ENCODE results near the gene NKAIN2. TPM values are rescaled to one million over a fixed set of nuclear protein-coding genes. Genes with fewer than 3 reads are reported as not detected.

NKAIN2 gene
- total RNA-seq, 2 experiments from 2014 or later = not detected

DNA sequence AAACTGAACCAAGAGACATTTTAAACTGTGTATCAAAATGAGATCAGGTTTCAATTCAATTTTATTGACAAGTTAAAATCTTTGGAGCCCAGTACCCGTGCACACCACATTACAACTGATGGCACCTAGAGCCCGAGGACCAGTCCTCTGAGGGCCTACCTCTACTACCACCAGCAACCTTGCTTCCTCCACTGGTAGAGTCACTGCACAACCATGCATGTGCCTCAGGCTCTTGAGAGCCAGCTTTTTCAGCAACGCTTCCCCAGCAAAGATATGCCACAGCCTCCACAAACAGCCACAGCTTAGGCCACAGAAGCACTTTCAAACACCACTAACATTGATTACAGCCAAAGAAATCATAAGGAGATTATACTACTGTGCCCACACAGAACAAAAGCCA, 830.0 kb downstream of the NKAIN2 start:
- intact Hi-C loops (cut with DNase I, micrococcal nuclease) = no loop called here
- H3K4me1 Mint-ChIP-seq = no peaks in the 10 kb centered on the region
- no peak for ATAC-seq
- POLR2A ChIA-PET = no interaction called here
- CTCF ChIA-PET = no interaction called here
- DNase-seq = no peak
- H3K27me3 Mint-ChIP-seq = no peaks in the 10 kb centered on the region
- peaks cover 5% of the 10 kb centered on the region for H3K9me3 Mint-ChIP-seq (ENCODE audit: low read depth)
- H3K36me3 Mint-ChIP-seq (ENCODE audit: low read depth) = no peaks in the 10 kb centered on the region
- H3K4me3 Mint-ChIP-seq = no peak overlapping the region
- no peak overlapping the region for H3K27ac Mint-ChIP-seq

DNA sequence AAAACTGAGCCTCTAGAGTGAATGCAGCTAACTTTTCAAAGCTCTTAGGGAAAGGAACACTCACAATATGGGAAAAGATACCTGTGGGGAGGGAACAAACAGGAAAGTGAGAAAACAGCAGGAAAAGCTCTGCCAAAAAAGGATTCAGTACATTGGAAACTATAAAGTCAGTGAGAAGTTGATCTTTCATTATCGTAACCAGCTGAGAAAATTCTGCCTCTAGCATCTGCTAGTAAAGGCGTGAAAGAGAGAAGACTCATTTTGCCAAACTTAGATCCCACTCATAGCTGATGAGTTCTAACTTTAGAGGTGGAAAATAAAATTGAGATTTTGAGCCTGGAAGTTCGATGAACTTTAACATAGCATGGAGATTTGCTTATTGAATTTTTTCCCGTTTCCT, 836.8 kb downstream of the NKAIN2 start:
- ChIA-PET CTCF (no interaction called here), POLR2A (no interaction called here)
- H3K36me3 Mint-ChIP-seq (ENCODE audit: low read depth) = no peaks in the 10 kb centered on the region
- intact Hi-C loops (cut with DNase I, micrococcal nuclease) = no loop called here
- no peak overlapping the region for H3K27ac Mint-ChIP-seq
- no peaks in the 10 kb centered on the region for H3K27me3 Mint-ChIP-seq
- H3K4me1 Mint-ChIP-seq = no peaks in the 10 kb centered on the region
- H3K9me3 Mint-ChIP-seq (ENCODE audit: low read depth) = peaks cover 3% of the 10 kb centered on the region
- H3K4me3 Mint-ChIP-seq = no peak overlapping the region
- ATAC-seq (no peak), DNase-seq (no peak)

DNA sequence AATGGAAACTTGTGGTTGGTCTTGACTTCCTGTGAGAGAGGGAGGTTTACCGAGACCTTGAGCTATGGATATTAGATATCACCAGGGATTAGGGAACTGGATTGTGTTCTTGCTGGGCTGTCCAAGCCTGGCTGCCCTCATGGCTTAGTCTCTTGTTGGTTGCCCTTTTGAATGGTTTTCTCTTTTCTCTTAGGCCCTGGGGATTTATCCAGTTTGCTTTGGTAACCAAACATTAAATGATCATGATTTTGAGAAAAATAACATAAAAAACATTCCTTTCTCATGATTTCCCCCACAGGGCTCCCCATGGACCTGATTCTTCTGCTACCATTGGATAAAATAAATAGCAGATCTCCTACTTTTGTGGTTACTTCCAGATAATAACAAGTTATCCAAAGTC, 852.2 kb downstream of the NKAIN2 start:
- H3K27ac Mint-ChIP-seq = no peak overlapping the region
- H3K9me3 Mint-ChIP-seq (ENCODE audit: low read depth) = no peaks in the 10 kb centered on the region
- H3K4me1 Mint-ChIP-seq = no peaks in the 10 kb centered on the region
- no peaks in the 10 kb centered on the region for H3K36me3 Mint-ChIP-seq (ENCODE audit: low read depth)
- CTCF ChIA-PET = no interaction called here
- DNase-seq = no peak
- no peak for ATAC-seq
- intact Hi-C loops (cut with DNase I, micrococcal nuclease) = no loop called here
- H3K4me3 Mint-ChIP-seq = no peak overlapping the region
- POLR2A ChIA-PET = no interaction called here
- no peaks in the 10 kb centered on the region for H3K27me3 Mint-ChIP-seq

DNA sequence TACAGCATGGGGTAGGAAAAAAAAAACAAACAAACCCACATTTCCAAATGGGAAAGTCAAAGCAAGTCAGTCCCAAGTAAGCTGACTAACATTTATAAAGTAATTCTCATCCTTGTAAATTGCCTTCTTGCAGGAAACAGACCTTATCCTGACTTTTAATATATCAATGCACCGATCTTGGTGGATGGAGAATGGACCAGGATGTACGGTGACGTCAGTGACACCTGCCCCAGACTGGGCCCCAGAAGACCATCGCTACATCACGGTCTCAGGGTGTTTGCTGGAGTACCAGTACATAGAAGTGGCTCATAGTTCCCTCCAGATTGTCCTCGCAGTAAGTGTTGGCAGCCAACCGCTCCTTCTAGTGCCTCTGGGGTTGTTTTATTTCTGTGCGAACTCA, 854.4 kb downstream of the NKAIN2 start:
- ChIA-PET POLR2A (no interaction called here), CTCF (no interaction called here)
- intact Hi-C loops (cut with DNase I, micrococcal nuclease) = no loop called here
- no peaks in the 10 kb centered on the region for H3K36me3 Mint-ChIP-seq (ENCODE audit: low read depth)
- no peak for ATAC-seq
- H3K27ac Mint-ChIP-seq = no peak overlapping the region
- no peaks in the 10 kb centered on the region for H3K9me3 Mint-ChIP-seq (ENCODE audit: low read depth)
- no peak overlapping the region for H3K4me3 Mint-ChIP-seq
- no peaks in the 10 kb centered on the region for H3K27me3 Mint-ChIP-seq
- H3K4me1 Mint-ChIP-seq = no peaks in the 10 kb centered on the region
- DNase-seq = no peak

DNA sequence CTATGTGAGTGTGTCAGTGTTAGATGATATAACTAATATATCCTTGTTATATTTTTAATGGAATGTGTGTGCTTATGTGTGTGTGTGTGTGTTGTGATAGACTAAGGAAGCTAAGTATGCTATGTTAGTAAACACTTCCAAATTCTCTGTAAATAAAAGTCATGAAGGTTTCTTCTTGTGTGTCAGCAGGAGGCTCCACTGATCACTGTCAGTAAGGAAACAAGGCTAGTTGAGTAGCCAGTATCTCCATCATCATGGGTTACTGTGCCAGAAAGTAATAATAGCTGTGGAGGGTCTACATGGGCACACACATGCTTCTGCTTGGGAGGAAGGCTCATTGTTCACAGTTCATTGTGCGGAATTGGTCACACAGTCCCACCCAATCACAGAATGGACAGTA, 855.8 kb downstream of the NKAIN2 start:
- Mint-ChIP-seq H3K4me3 (no peak overlapping the region), H3K27me3 (no peaks in the 10 kb centered on the region), H3K27ac (no peak overlapping the region), H3K4me1 (no peaks in the 10 kb centered on the region), H3K9me3 (ENCODE audit: low read depth) (no peaks in the 10 kb centered on the region), H3K36me3 (ENCODE audit: low read depth) (no peaks in the 10 kb centered on the region)
- ATAC-seq = no peak
- DNase-seq = no peak
- CTCF ChIA-PET = no interaction called here
- intact Hi-C loops (cut with DNase I, micrococcal nuclease) = no loop called here
- POLR2A ChIA-PET = no interaction called here

DNA sequence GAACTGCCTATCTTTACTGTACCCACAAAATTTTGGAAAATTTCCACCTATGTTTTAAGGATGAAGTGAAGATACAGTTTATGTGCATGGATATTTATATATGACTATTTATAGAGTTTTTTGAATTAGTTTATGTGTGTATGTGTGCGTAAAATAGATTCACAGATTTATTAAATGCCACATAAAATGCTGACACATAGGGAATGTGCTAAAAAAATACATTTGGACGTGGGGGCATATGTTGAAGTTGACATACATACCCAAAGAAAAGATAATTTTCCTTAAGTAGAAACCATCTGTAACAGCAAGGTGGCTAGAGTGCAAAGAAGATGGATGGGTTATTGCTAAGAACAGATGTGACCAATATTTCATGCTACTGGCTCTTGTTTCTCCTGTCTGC, 856.5 kb downstream of the NKAIN2 start:
- no peak for DNase-seq
- intact Hi-C loops (cut with DNase I, micrococcal nuclease) = no loop called here
- CTCF ChIA-PET = no interaction called here
- ATAC-seq = no peak
- Mint-ChIP-seq H3K36me3 (ENCODE audit: low read depth) (no peaks in the 10 kb centered on the region), H3K4me3 (no peak overlapping the region), H3K4me1 (no peaks in the 10 kb centered on the region), H3K27me3 (no peaks in the 10 kb centered on the region), H3K27ac (no peak overlapping the region), H3K9me3 (ENCODE audit: low read depth) (no peaks in the 10 kb centered on the region)
- POLR2A ChIA-PET = no interaction called here

DNA sequence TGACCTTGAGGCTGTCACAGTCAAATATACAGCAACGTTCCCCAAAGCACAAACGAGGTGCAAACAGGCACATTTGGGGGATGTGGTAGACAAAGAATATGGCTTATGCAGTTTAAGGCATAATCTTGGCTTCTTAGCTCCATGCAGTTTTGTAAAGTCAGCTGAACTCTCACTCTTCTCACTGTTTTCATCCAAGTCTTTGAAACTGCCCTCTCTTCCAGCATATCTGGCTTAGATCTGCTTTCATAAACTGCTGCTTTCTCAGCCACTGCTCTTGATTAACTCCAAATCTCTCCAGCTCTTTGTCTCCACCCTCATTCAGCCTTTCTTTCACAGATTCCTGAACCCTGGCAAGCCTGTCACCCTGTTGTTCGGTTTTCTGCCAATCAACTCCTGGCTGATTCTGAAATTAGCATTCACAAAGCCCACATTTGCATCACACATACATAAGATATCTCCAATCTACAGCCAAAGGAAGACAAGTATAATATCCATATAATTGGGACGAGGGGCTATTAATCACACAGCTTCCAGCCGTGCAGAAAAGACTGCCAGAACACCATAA, 857.5 kb downstream of the NKAIN2 start:
- intact Hi-C loops (cut with DNase I, micrococcal nuclease) = no loop called here
- no peaks in the 10 kb centered on the region for H3K27me3 Mint-ChIP-seq
- no peak overlapping the region for H3K27ac Mint-ChIP-seq
- no peak overlapping the region for H3K4me3 Mint-ChIP-seq
- DNase-seq (no peak), ATAC-seq (no peak)
- ChIA-PET CTCF (no interaction called here), POLR2A (no interaction called here)
- peaks cover 2% of the 10 kb centered on the region for H3K9me3 Mint-ChIP-seq (ENCODE audit: low read depth)
- H3K4me1 Mint-ChIP-seq = no peaks in the 10 kb centered on the region
- H3K36me3 Mint-ChIP-seq (ENCODE audit: low read depth) = no peaks in the 10 kb centered on the region

DNA sequence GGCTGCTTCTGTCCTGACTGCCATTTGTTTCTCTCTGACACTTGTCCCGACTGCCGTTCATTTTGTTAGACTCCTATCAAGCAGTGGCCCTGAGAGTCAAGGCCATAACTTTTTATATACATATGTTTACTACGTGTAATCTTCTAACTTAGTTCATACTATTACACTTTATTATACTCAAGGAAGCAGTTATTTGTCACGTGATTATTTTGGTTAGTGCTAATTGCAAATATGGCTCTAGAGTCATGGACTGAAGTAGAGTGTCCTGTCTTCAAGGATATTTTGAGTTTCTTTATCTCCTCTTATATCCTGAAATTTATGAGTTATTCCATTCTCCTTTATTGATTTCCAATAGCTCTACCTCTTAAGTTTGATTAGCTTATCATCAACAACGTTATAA, 864.4 kb downstream of the NKAIN2 start:
- POLR2A ChIA-PET = no interaction called here
- DNase-seq (no peak), ATAC-seq (no peak)
- Mint-ChIP-seq H3K36me3 (ENCODE audit: low read depth) (no peaks in the 10 kb centered on the region), H3K27me3 (no peaks in the 10 kb centered on the region), H3K27ac (no peak overlapping the region), H3K9me3 (ENCODE audit: low read depth) (peaks cover 2% of the 10 kb centered on the region), H3K4me3 (no peak overlapping the region), H3K4me1 (no peaks in the 10 kb centered on the region)
- intact Hi-C loops (cut with DNase I, micrococcal nuclease) = no loop called here
- CTCF ChIA-PET = interaction anchor here (0.8 kb wide), 1 partner anchor 594 kb away, joined by 3 read pairs; no protein-coding TSS in a partner anchor

DNA sequence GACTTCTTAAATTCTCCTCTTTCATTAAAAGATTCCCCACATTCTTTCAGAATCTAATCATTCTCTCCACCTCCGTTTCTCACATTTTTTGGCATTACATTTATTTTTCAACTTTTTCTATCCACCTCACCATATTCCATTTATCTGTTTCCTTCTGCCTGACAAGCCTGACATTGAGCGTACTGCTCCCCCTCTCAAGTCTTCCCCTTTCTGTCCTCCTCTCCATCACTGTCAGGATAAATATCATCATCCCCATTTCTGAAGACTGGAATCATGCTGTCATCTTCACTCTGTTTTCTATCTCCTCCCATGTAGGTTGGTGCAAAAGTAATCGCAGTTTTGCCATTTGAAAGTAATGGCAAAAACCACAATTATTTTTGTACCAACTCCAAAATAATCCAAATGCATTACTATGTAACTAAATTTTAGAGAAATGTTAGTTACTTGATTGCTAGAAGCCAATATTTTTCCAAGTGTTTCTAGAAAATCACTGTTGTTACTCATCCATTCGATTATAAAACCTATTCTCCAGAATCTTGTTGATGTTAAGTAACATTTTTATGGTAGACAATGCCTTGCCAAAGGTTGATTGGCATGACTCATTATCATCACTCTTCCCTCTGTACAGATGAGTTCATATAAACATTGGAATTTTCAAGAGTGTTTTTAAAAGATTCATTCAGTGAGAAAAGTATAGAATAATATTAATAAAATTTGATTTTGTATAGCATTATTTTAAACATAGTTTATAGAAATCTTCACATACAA, 866.2 kb downstream of the NKAIN2 start:
- Mint-ChIP-seq H3K27ac (no peak overlapping the region), H3K4me3 (no peak overlapping the region), H3K27me3 (no peaks in the 10 kb centered on the region), H3K9me3 (ENCODE audit: low read depth) (peaks cover 5% of the 10 kb centered on the region), H3K4me1 (no peaks in the 10 kb centered on the region), H3K36me3 (ENCODE audit: low read depth) (no peaks in the 10 kb centered on the region)
- DNase-seq (no peak), ATAC-seq (no peak)
- CTCF ChIA-PET = no interaction called here
- intact Hi-C loops (cut with DNase I, micrococcal nuclease) = no loop called here
- POLR2A ChIA-PET = no interaction called here

DNA sequence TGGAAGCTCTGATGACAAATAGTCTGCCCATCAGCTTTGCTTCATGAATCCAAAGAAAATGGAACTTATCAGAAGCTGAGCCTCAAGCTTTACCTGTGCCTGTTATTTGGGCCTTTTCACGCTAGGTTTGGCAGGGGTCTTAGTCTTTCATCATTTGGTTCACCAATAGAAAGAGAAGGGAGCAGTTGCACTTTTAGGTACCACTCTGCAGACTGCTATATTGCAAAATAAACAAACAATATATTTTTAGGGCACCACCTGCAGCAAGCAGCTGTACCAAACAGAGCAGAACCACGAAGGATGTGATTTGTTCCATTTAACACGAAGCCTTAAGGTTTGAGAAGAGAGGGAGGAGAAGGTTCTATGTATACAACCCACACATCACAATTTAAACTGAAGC, 867.1 kb downstream of the NKAIN2 start:
- CTCF ChIA-PET = no interaction called here
- Mint-ChIP-seq H3K4me3 (no peak overlapping the region), H3K4me1 (no peaks in the 10 kb centered on the region), H3K27ac (no peak overlapping the region), H3K9me3 (ENCODE audit: low read depth) (peaks cover 4% of the 10 kb centered on the region), H3K36me3 (ENCODE audit: low read depth) (no peaks in the 10 kb centered on the region), H3K27me3 (no peaks in the 10 kb centered on the region)
- POLR2A ChIA-PET = no interaction called here
- intact Hi-C loops (cut with DNase I, micrococcal nuclease) = no loop called here
- no peak for ATAC-seq
- DNase-seq = no peak

DNA sequence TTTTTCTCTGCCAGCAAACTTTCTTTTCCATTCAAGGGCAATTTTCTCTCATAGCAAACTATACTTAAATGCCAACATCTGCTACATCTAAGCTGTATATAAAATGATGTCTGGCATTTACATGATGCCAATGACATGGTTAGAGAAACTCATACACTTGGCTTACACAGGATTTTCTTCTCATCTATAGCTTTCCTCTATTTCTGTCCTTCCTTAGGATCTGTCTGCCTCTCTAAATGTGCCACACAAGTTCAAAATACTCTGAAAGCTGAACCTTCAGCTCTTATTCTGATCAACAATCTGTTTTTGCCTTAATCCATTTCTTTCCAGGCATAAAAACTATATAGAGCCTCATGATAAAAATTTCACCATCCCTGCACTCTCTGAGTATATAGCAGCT, 867.7 kb downstream of the NKAIN2 start:
- CTCF ChIA-PET = no interaction called here
- POLR2A ChIA-PET = no interaction called here
- H3K9me3 Mint-ChIP-seq (ENCODE audit: low read depth) = peaks cover 4% of the 10 kb centered on the region
- no peak overlapping the region for H3K27ac Mint-ChIP-seq
- no peaks in the 10 kb centered on the region for H3K4me1 Mint-ChIP-seq
- no peaks in the 10 kb centered on the region for H3K27me3 Mint-ChIP-seq
- H3K4me3 Mint-ChIP-seq = no peak overlapping the region
- ATAC-seq (no peak), DNase-seq (no peak)
- no peaks in the 10 kb centered on the region for H3K36me3 Mint-ChIP-seq (ENCODE audit: low read depth)
- intact Hi-C loops (cut with DNase I, micrococcal nuclease) = no loop called here

DNA sequence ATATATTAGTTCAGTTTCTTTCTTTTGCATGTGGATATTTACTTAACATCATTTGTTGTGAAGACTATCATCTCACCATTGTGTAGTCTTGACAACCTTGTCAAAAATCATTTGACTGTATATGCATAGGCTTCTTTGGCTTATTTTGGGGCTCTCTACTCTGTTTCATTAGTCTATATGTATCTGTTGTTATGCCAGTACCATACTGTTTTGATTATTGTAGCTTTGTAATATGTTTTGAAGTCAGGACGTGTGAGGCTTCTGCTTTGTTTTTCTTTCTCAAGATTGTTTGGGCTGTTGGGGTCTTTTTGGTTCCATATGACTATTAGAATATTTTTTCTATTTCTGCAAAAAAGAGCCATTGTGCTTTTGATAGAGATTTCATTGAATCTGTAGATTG, 870.4 kb downstream of the NKAIN2 start:
- no peak overlapping the region for H3K4me3 Mint-ChIP-seq
- H3K4me1 Mint-ChIP-seq = no peaks in the 10 kb centered on the region
- ATAC-seq = no peak
- POLR2A ChIA-PET = no interaction called here
- CTCF ChIA-PET = no interaction called here
- no peaks in the 10 kb centered on the region for H3K27me3 Mint-ChIP-seq
- intact Hi-C loops (cut with DNase I, micrococcal nuclease) = no loop called here
- DNase-seq = no peak
- peaks cover 2% of the 10 kb centered on the region for H3K36me3 Mint-ChIP-seq (ENCODE audit: low read depth)
- no peak overlapping the region for H3K27ac Mint-ChIP-seq
- peaks cover 16% of the 10 kb centered on the region for H3K9me3 Mint-ChIP-seq (ENCODE audit: low read depth)

Data from activated CD4-positive, alpha-beta T cell treated with anti-CD3 and anti-CD28 coated beads for 36 hours (primary cell).